Colon (tissue), 2 donors: ENCODE data around the gene HAGH.

Experiments used
- FAIRE-seq: peaks from 2 replicates; lab custom pipeline; 2012; peaks lifted over from hg19 to GRCh38; lab: Jason Lieb, UNC
- donor health status: control.
- donor health status: control.

The HAGH gene

GRCh38 chr16:1773703-1774447 is 52.8 kb downstream of the HAGH start:
- no peak for FAIRE-seq

- no peak for FAIRE-seq
Measured at GRCh38 chr16:1772908-1773702, 53.5 kb downstream of the HAGH start, which contains the start of gene MRPS34. Gene MRPS34 (minus strand): TSS chr16:1773134. CDS start chr16:1773119, 15 bp downstream.

- no peak for FAIRE-seq
Measured at GRCh38 chr16:1772362-1772907, 54.2 kb downstream of the HAGH start, which contains the start of gene EME2. Gene EME2 (plus strand): TSS chr16:1772810. CDS start chr16:1773228, 418 bp downstream.

- no peak for FAIRE-seq
Measured at GRCh38 chr16:1771864-1772361, 54.7 kb downstream of the HAGH start.

GRCh38 chr16:1771188-1771863 is 55.3 kb downstream of the HAGH start, which contains the start of gene NME3:
Gene NME3 (minus strand): TSS chr16:1771543. CDS start chr16:1771534, 9 bp downstream.
- no peak for FAIRE-seq

- no peak for FAIRE-seq
Measured at GRCh38 chr16:1770328-1771187, 56.1 kb downstream of the HAGH start.

- no peak for FAIRE-seq
Measured at GRCh38 chr16:1769402-1770300, 57.0 kb downstream of the HAGH start.

- no peak for FAIRE-seq
Measured at GRCh38 chr16:1768767-1769401, 57.7 kb downstream of the HAGH start.

GRCh38 chr16:1768061-1768766 is 58.4 kb downstream of the HAGH start:
- no peak for FAIRE-seq

- FAIRE-seq, result no peak
Measured at GRCh38 chr16:1767116-1767994, 59.3 kb downstream of the HAGH start.

- FAIRE-seq, result no peak
Measured at GRCh38 chr16:1766701-1767100, 59.9 kb downstream of the HAGH start.

GRCh38 chr16:1766231-1766630 is 60.4 kb downstream of the HAGH start:
- no peak for FAIRE-seq

GRCh38 chr16:1765826-1766225 is 60.8 kb downstream of the HAGH start:
- FAIRE-seq, result no peak

GRCh38 chr16:1764971-1765370 is 61.7 kb downstream of the HAGH start:
- FAIRE-seq, result no peak

- FAIRE-seq, result no peak
Measured at GRCh38 chr16:1763521-1764511, 62.8 kb downstream of the HAGH start.

GRCh38 chr16:1762879-1763520 is 63.6 kb downstream of the HAGH start:
- no peak for FAIRE-seq
